Right lobe of liver (tissue), 6 donors: ENCODE measurements around the gene SIGLEC15. TPM values are rescaled to one million over a fixed set of nuclear protein-coding genes. Genes with fewer than 3 reads are reported as not detected.

Source experiments
- ATAC-seq, 4 donors: fragments of 200-7000 bp; cut with Tn5 transposase; one replicate each; pipeline ENCODE4 v1.9.1; 2020; ENCODE audit warnings: mild to moderate bottlenecking in 4 of 4, moderate library complexity in 4 of 4
- DNase-seq, 3 donors: peaks; one replicate each; pipeline ENCODE4 v3.0.0-alpha.2; 2020
- H3K27ac ChIP-seq, 3 donors: fragments of 200-600 bp; one replicate each; pipeline ENCODE4 v1.8.0; 2022
- H3K27me3 ChIP-seq, 2 donors: fragments of 200-600 bp; one replicate each; pipeline ENCODE4 v1.8.0; 2022
- H3K36me3 ChIP-seq, 4 donors: fragments of 200-600 bp; sonication (generic) in 1 of 4; one replicate each; pipeline versions ENCODE4 v1.5.1 to v1.8.0; 2017 to 2022; ENCODE audit warnings: control low read depth in 1 of 4
- H3K4me1 ChIP-seq, 4 donors: fragments of 200-600 bp; sonication (generic) in 1 of 4; one replicate each; pipeline versions ENCODE4 v1.5.1 to v1.8.0; 2017 to 2022; ENCODE audit warnings: control low read depth in 1 of 4
- H3K4me3 ChIP-seq, 3 donors: fragments of 200-600 bp; one replicate each; pipeline ENCODE4 v1.8.0; 2022
- H3K9me3 ChIP-seq, 4 donors: fragments of 200-600 bp; sonication (generic) in 1 of 4; one replicate each; pipeline versions ENCODE4 v1.5.1 to v1.8.0; 2017 to 2022; ENCODE audit warnings: control low read depth in 1 of 4
- CTCF ChIP-seq, 4 donors: fragments of 200-600 bp in 3 of 4; fragments of 450-650 bp in 1 of 4; IDR thresholded peaks; one replicate each; pipeline versions ENCODE4 v1.5.1 to v1.8.0; 2016 to 2022; ENCODE audit warnings: antibody characterized with exemption in 4 of 4, mild to moderate bottlenecking in 2 of 4
- POLR2A ChIP-seq: fragments of 450-650 bp; IDR thresholded peaks from one replicate; pipeline ENCODE4 v1.6.1; 2017; ENCODE audit warnings: antibody characterized with exemption, mild to moderate bottlenecking
- WGBS: methylation state at CpG from one replicate; pipeline ENCODE4 v1.1.6; 2018; ENCODE audit warnings: low coverage, low lambda C conversion rate; ENCODE audit not compliant: insufficient coverage; ENCODE audit errors: missing lambda C conversion rate; 5-methylcytosine and 5-hydroxymethylcytosine counted together
- intact Hi-C, 2 donors: fragments of 100-400 bp; cut with DNase I; formaldehyde crosslinking; loops; one replicate each; pipeline versions ENCODE4 v1.11.2 to v1.14.1; 2022
- total RNA-seq, 6 experiments: library from RNA; depleted of rRNA in 2 of 6; stranded (reverse); fragments of >200 nt in 2 of 6; fragmentation: NEBNext Ultra II Directional in 3 of 6; extraction: Animal tissue kit (Norgen Biotek cat#: 25700) in 3 of 6; gene quantifications; one replicate each; pipeline versions ENCODE4 v1.1.0 to v1.2.4, GENCODE V29; 2016 to 2023
- donor health status: DM: no; HTN: yes; CAD: no.
- donor health status: DM: no; HTN: no; CAD: no.
- donor health status: DM: no; HTN: no; CAD: no.
- donor health status: DM: no; HTN: yes; CAD: no.
- donor health status: DM: no; HTN: yes; CAD: no.

The SIGLEC15 gene
- total RNA-seq, 6 experiments from 2014 or later, result 0.12 to 0.35 (median 0.19) TPM; not detected in 2

GRCh38 chr18:45863469-45863868 lies 38.0 kb downstream of the SIGLEC15 start:
- Histone ChIP-seq H3K4me1 (peaks cover 0 to 12% (median 5%) of the 10 kb centered on the region in 4 donors), H3K27ac (no peak overlapping the region), H3K27me3 (no peaks in the 10 kb centered on the region), H3K9me3 (no peaks in the 10 kb centered on the region), H3K36me3 (peaks cover 0 to 57% (median 6%) of the 10 kb centered on the region in 4 donors), H3K4me3 (no peak overlapping the region)
- no peak for ATAC-seq
- TF ChIP-seq POLR2A (no peak), CTCF (IDR thresholded peaks at IDR 0.05) (no peak)
- intact Hi-C loops, result no loop called here
- DNase-seq, result no peak
- 71% methylated on average over 1 of the region's 1 CpG for WGBS

- intact Hi-C loops, result no loop called here
- Histone ChIP-seq H3K9me3 (no peaks in the 10 kb centered on the region), H3K4me1 (peaks cover 0 to 12% (median 5%) of the 10 kb centered on the region in 4 donors), H3K4me3 (no peak overlapping the region), H3K27ac (no peak overlapping the region), H3K36me3 (peaks cover 0 to 51% (median 5%) of the 10 kb centered on the region in 4 donors), H3K27me3 (no peaks in the 10 kb centered on the region)
- 97% methylated on average over 5 of the region's 5 CpGs for WGBS
- DNase-seq (no peak), ATAC-seq (no peak)
- no peak for TF ChIP-seq POLR2A
- TF ChIP-seq CTCF (IDR thresholded peaks at IDR 0.05), result no peak
Measured at GRCh38 chr18:45864081-45864480, 38.6 kb downstream of the SIGLEC15 start.

GRCh38 chr18:45865466-45865865 lies 40.0 kb downstream of the SIGLEC15 start:
- no peak overlapping the region for H3K4me3 ChIP-seq
- intact Hi-C loops, result no loop called here
- TF ChIP-seq POLR2A (no peak), CTCF (IDR thresholded peaks at IDR 0.05) (no peak)
- no peaks in the 10 kb centered on the region for H3K9me3 ChIP-seq
- ATAC-seq (no peak), DNase-seq (no peak)
- no CpG with 5 or more reads among the region's 5 CpGs for WGBS
- H3K27me3 ChIP-seq, result no peaks in the 10 kb centered on the region
- H3K4me1 ChIP-seq, result peaks cover 0 to 12% (median 5%) of the 10 kb centered on the region in 4 donors
- peaks cover 0 to 44% (median 3%) of the 10 kb centered on the region in 4 donors for H3K36me3 ChIP-seq
- H3K27ac ChIP-seq, result no peak overlapping the region

- no peak for DNase-seq
- Histone ChIP-seq H3K9me3 (no peaks in the 10 kb centered on the region), H3K4me3 (no peak overlapping the region), H3K27ac (no peak overlapping the region), H3K4me1 (peaks cover 0 to 12% (median 5%) of the 10 kb centered on the region in 4 donors), H3K27me3 (no peaks in the 10 kb centered on the region), H3K36me3 (peaks cover 0 to 14% (median 2%) of the 10 kb centered on the region in 4 donors)
- TF ChIP-seq POLR2A (no peak), CTCF (IDR thresholded peaks at IDR 0.05) (no peak)
- no peak for ATAC-seq
- WGBS, result 84% methylated on average over 4 of the region's 7 CpGs
- intact Hi-C loops, result loop anchor here in 1 of 2 donors (10.0 kb wide), 1 partner anchor 156 kb away; no protein-coding TSS in a partner anchor
Measured at GRCh38 chr18:45870419-45870818, 44.9 kb downstream of the SIGLEC15 start.
